Measurements from ENCODE around the gene SRPK2. TPM values are rescaled to one million over a fixed set of nuclear protein-coding genes. Genes with fewer than 3 reads are reported as not detected.

SRPK2 gene
- total and polyA plus RNA-seq, 2 of the 8 experiments (the other 6 are each of a cell fraction or from before 2014, with no cell fraction given), result 10.0 to 47.1 TPM

GRCh38 chr7:105307163-105307672 is 81.5 kb downstream of the SRPK2 start:
- ChIA-PET CTCF (ENCODE audit: partially characterized antibody) (interaction anchor here (0.6 to 1.2 kb wide), 2 partner anchors 76 to 81 kb away, joined by 3 to 4 read pairs; no protein-coding TSS in a partner anchor), POLR2A (ENCODE audit: partially characterized antibody) (interaction anchor here (1.0 kb wide), 1 partner anchor 21 kb away, joined by 4 read pairs; no protein-coding TSS in a partner anchor)
- Histone ChIP-seq H3K4ac (replicated peaks; ENCODE audit: insufficient read length, low read depth, low read length) (no peak overlapping the region), H3K23ac (ENCODE audit: insufficient read length) (no peak overlapping the region), H3K56ac (replicated peaks; ENCODE audit: insufficient read length, low read depth, low read length) (no peak overlapping the region), H2BK120ac (replicated peaks; ENCODE audit: low read depth, low read length) (no peak overlapping the region), H2BK15ac (ENCODE audit: low read length) (no peak overlapping the region), H3K27me3 (replicated peaks in 1 of 4; ENCODE audit: control insufficient read depth in 3 of 4, extremely low read depth in 1 of 4, insufficient read depth in 3 of 4, low read length in 3 of 4) (no peaks in the 10 kb centered on the region), H2BK5ac (ENCODE audit: low read depth, low read length) (no peak overlapping the region), H3K4me2 (ENCODE audit: insufficient read depth in 1 of 2, low read depth in 2 of 2, low read length in 2 of 2) (no peak overlapping the region), H2BK12ac (ENCODE audit: low read depth, low read length) (no peak overlapping the region), H2AFZ (ENCODE audit: low read length) (no peak overlapping the region), H3K9me3 (ENCODE audit: insufficient read depth in 2 of 2, low read depth in 1 of 2, low read length in 1 of 2) (no peaks in the 10 kb centered on the region), H3K79me2 (ENCODE audit: control insufficient read depth in 1 of 2, insufficient read depth in 2 of 2, low read length in 2 of 2) (peaks cover 0 to 56% of the 10 kb centered on the region in 2 experiments; a peak in 3 of 4 replicates), H2BK20ac (ENCODE audit: low read length) (no peak overlapping the region), H4K20me1 (replicated peaks in 1 of 2; ENCODE audit: control insufficient read depth in 1 of 2, insufficient read depth in 2 of 2, low read length in 2 of 2) (peaks cover 0 to 7% of the 10 kb centered on the region in 2 experiments), H3K4me3 (ENCODE audit: extremely low read depth in 1 of 4, insufficient read depth in 2 of 4, low read depth in 3 of 4, low read length in 4 of 4) (no peak overlapping the region), H4K5ac (ENCODE audit: insufficient read length, low read depth, low read length) (no peak overlapping the region), H2AK5ac (ENCODE audit: low read depth, low read length) (no peak overlapping the region), H3K36me3 (ENCODE audit: control insufficient read depth in 2 of 4, insufficient read depth in 4 of 4, low read length in 3 of 4) (no peaks in the 10 kb centered on the region), H3K14ac (ENCODE audit: insufficient read length) (no peak overlapping the region), H4K91ac (replicated peaks; ENCODE audit: insufficient read length, low read length) (no peak overlapping the region), H3K27ac (ENCODE audit: low read depth, low read length) (no peak overlapping the region), H4K8ac (ENCODE audit: extremely low read depth, insufficient read depth, low read length) (no peak overlapping the region), H3K4me1 (replicated peaks in 1 of 4; ENCODE audit: control insufficient read depth in 3 of 4, insufficient read depth in 4 of 4, low read length in 3 of 4) (peaks cover 0 to 5% (median 0%) of the 10 kb centered on the region in 4 experiments; a peak in 1 of 7 replicates), H3K9ac (replicated peaks in 1 of 4; ENCODE audit: extremely low read depth in 1 of 4, low read depth in 3 of 4, low read length in 3 of 4) (no peak overlapping the region), H3K23me2 (ENCODE audit: low read depth, low read length) (no peaks in the 10 kb centered on the region), H3K79me1 (ENCODE audit: low read depth, low read length) (peaks cover 4% of the 10 kb centered on the region; the same call in 1 of the 2 replicates), H3K18ac (ENCODE audit: extremely low read depth, low read length) (no peak overlapping the region)
- TF ChIP-seq KDM4A (IDR thresholded peaks at IDR 0.05; ENCODE audit: low read depth, low read length, severe bottlenecking) (no peak), CBX5 (IDR thresholded peaks at IDR 0.05; ENCODE audit: low read depth, low read length) (no peak), CEBPB (IDR thresholded peaks at IDR 0.05; ENCODE audit: low read depth, low read length) (no peak), TAF7 (optimal IDR thresholded peaks at IDR 0.05; ENCODE audit: borderline replicate concordance, low read depth, low read length) (no peak), EGR1 (IDR thresholded peaks at IDR 0.05; ENCODE audit: borderline replicate concordance, low read depth, low read length) (no peak)
- WGBS, 2 experiments (ENCODE audit: extremely low coverage in 1 of 2, insufficient coverage in 1 of 2, insufficient read length in 1 of 2, insufficient replicate concordance in 2 of 2, low coverage in 1 of 2, low lambda C conversion rate in 2 of 2, missing lambda C conversion rate in 1 of 2), result 78% methylated on average over 3 of the region's 3 CpGs; no CpG with 5 or more reads in 1 of the 2 experiments
- DNase-seq (ENCODE audit: low read depth in 1 of 2, low spot score in 2 of 2) (no peak), FAIRE-seq (no peak)
